NCI-H82 treated with DMSO at 0.1 percent for 48 hours (cell line): Measurements from ENCODE around the gene ERBB2.

ENCODE experiments used
- DNase-seq: peaks from one replicate; lab custom pipeline; 2025; ENCODE audit not compliant: unreplicated experiment; lab: John Stamatoyannopoulos, UW

ERBB2 gene

GRCh38 chr17:39665642-39666224, 34.1 kb upstream of the ERBB2 start:
- no peak for DNase-seq

- DNase-seq: no peak
Measured at GRCh38 chr17:39666231-39666600, 33.6 kb upstream of the ERBB2 start.

GRCh38 chr17:39666601-39667261, 33.1 kb upstream of the ERBB2 start:
- DNase-seq: no peak

- peak; percentile 36 for DNase-seq
Measured at GRCh38 chr17:39667262-39667944, 32.5 kb upstream of the ERBB2 start.

GRCh38 chr17:39667945-39668924, 31.6 kb upstream of the ERBB2 start, which contains the start of gene PNMT:
Gene PNMT, plus strand, starts transcription at chr17:39668453. Its CDS starts 23 bp downstream, at chr17:39668476.
- peak; percentile 36 for DNase-seq

GRCh38 chr17:39669897-39670735, 29.7 kb upstream of the ERBB2 start:
- DNase-seq: no peak

- DNase-seq: no peak
Measured at GRCh38 chr17:39670746-39671145, 29.1 kb upstream of the ERBB2 start.

- DNase-seq: peak; percentile 40
Measured at GRCh38 chr17:39671651-39672521, 28.0 kb upstream of the ERBB2 start.

- no peak for DNase-seq
Measured at GRCh38 chr17:39672522-39673334, 27.1 kb upstream of the ERBB2 start.

- no peak for DNase-seq
Measured at GRCh38 chr17:39673335-39674081, 26.4 kb upstream of the ERBB2 start.

GRCh38 chr17:39674179-39674578, 25.7 kb upstream of the ERBB2 start:
- DNase-seq: no peak

GRCh38 chr17:39674702-39675389, 25.0 kb upstream of the ERBB2 start:
- DNase-seq: peak; percentile 12

- DNase-seq: no peak
Measured at GRCh38 chr17:39675390-39676082, 24.3 kb upstream of the ERBB2 start.

- DNase-seq: peak; percentile 31
Measured at GRCh38 chr17:39676198-39676819, 23.6 kb upstream of the ERBB2 start.

- DNase-seq: no peak
Measured at GRCh38 chr17:39677072-39677471, 22.8 kb upstream of the ERBB2 start.
